GM23338 (cell line): Measurements from ENCODE around the gene SPRYD4.

Source experiments
- CTCF ChIP-seq, 2 experiments: fragments of 200-600 bp in 1 of 2; sonication (generic) in 1 of 2; conservative IDR thresholded peaks; 2 replicates each; pipeline versions ENCODE4 v1.5.1 to v1.6.1; 2016 to 2017; ENCODE audit warnings: antibody characterized with exemption in 2 of 2, low read depth in 2 of 2, mild to moderate bottlenecking in 2 of 2, moderate library complexity in 1 of 2
- POLR2AphosphoS5 ChIP-seq: IDR thresholded peaks from 2 replicates; pipeline ENCODE4 v1.6.1; 2016; ENCODE audit warnings: antibody characterized with exemption, low read depth

GRCh38 chr12:56518570-56518969 is 50.2 kb downstream of the SPRYD4 start:
- no peak for TF ChIP-seq POLR2AphosphoS5
- TF ChIP-seq CTCF (conservative IDR thresholded peaks at IDR 0.05; ENCODE audit: low read depth in 2 of 2), result no peak
